SIG-M5 treated with dmso at 0.1 percent for 504 hours (cell line): ENCODE results near the gene CTTNBP2.

Experiments
- DNase-seq: peaks from one replicate; lab custom pipeline; 2025; ENCODE audit not compliant: unreplicated experiment; lab: John Stamatoyannopoulos, UW

CTTNBP2 gene

GRCh38 chr7:117873310-117874190 lies at the start of gene CTTNBP2:
TSS of gene CTTNBP2 (minus strand) at chr7:117873441. CDS start at chr7:117873415, 26 bp downstream.
- DNase-seq, result peak; percentile 1

GRCh38 chr7:117916309-117916708 lies 43.1 kb upstream of the CTTNBP2 start:
- DNase-seq, result peak; percentile 1

- no peak for DNase-seq
These were observed 39.2 kb upstream of the CTTNBP2 start for GRCh38 chr7:117912421-117912820.

- DNase-seq, result no peak
These were observed 35.0 kb upstream of the CTTNBP2 start for GRCh38 chr7:117908031-117908795.

GRCh38 chr7:117907049-117907640 lies 33.9 kb upstream of the CTTNBP2 start:
- no peak for DNase-seq

GRCh38 chr7:117902314-117902889 lies 29.2 kb upstream of the CTTNBP2 start:
- DNase-seq, result no peak

GRCh38 chr7:117901089-117901797 lies 28.0 kb upstream of the CTTNBP2 start:
- no peak for DNase-seq

GRCh38 chr7:117896339-117896738 lies 23.1 kb upstream of the CTTNBP2 start:
- no peak for DNase-seq

- no peak for DNase-seq
These were observed 22.0 kb upstream of the CTTNBP2 start for GRCh38 chr7:117895276-117895675.

GRCh38 chr7:117894037-117894436 lies 20.8 kb upstream of the CTTNBP2 start:
- DNase-seq, result no peak

GRCh38 chr7:117892821-117893220 lies 19.6 kb upstream of the CTTNBP2 start:
- DNase-seq, result no peak

- no peak for DNase-seq
These were observed 16.4 kb upstream of the CTTNBP2 start for GRCh38 chr7:117889611-117890010.

- no peak for DNase-seq
These were observed 15.4 kb upstream of the CTTNBP2 start for GRCh38 chr7:117888627-117889026.

- no peak for DNase-seq
These were observed 9.4 kb upstream of the CTTNBP2 start for GRCh38 chr7:117882594-117882993.

GRCh38 chr7:117876761-117877160 lies 3.5 kb upstream of the CTTNBP2 start:
- DNase-seq, result no peak

GRCh38 chr7:117875566-117875965 lies 2.3 kb upstream of the CTTNBP2 start:
- peak; percentile 0 for DNase-seq

GRCh38 chr7:117874191-117874700 lies 1.0 kb upstream of the CTTNBP2 start:
- no peak for DNase-seq

GRCh38 chr7:117872561-117873309 lies 506 bp downstream of the CTTNBP2 start:
- DNase-seq, result no peak

GRCh38 chr7:117871778-117872538 lies 1.3 kb downstream of the CTTNBP2 start:
- DNase-seq, result no peak
